SK-N-SH (cell line): ENCODE results near the gene NUF2.
"Not testable (repeated sequence)": the region's sequence is repeated elsewhere in the genome, so short reads cannot be mapped to it uniquely, and the experiment has no call there.

ENCODE experiments used
- CHD2 ChIP-seq: fragments of 150-350 bp; IDR thresholded peaks from 2 replicates; pipeline ENCODE4 v1.6.1; 2018; ENCODE audit warnings: low read length; ENCODE audit not compliant: partially characterized antibody
- EP300 ChIP-seq, 2 experiments: IDR thresholded peaks; 2 replicates each; pipeline versions ENCODE4 v1.4.0 to v1.6.1; 2012; ENCODE audit warnings: borderline replicate concordance in 1 of 2, low read depth in 1 of 2, low read length in 1 of 2
- FOSL2 ChIP-seq: IDR thresholded peaks from 2 replicates; pipeline ENCODE4 v1.4.0; 2012; ENCODE audit warnings: low read depth, mild to moderate bottlenecking, moderate library complexity, borderline replicate concordance
- FOXM1 ChIP-seq: IDR thresholded peaks from 2 replicates; pipeline ENCODE4 v1.4.0; 2012; ENCODE audit warnings: low read depth, mild to moderate bottlenecking
- JUND ChIP-seq: IDR thresholded peaks from 2 replicates; pipeline ENCODE4 v1.4.0; 2012
- MXI1 ChIP-seq: IDR thresholded peaks from 2 replicates; pipeline ENCODE4 v1.6.1; 2012; ENCODE audit warnings: mild to moderate bottlenecking, low read depth, low read length, improper control_type of control experiment
- NRF1 ChIP-seq: IDR thresholded peaks from 2 replicates; pipeline ENCODE4 v1.6.1; 2012; ENCODE audit warnings: low read depth, mild to moderate bottlenecking, low read length
- RCOR1 ChIP-seq: fragments of 150-350 bp; IDR thresholded peaks from 2 replicates; pipeline ENCODE4 v1.6.1; 2017; ENCODE audit warnings: antibody characterized with exemption, low read length
- RFX5 ChIP-seq: IDR thresholded peaks from 2 replicates; pipeline ENCODE4 v1.6.1; 2012; ENCODE audit warnings: mild to moderate bottlenecking, improper control_type of control experiment, low read length
- SMC3 ChIP-seq: IDR thresholded peaks from 2 replicates; pipeline ENCODE4 v1.6.1; 2012; ENCODE audit warnings: low read depth, low read length, improper control_type of control experiment
- TEAD4 ChIP-seq: IDR thresholded peaks from 2 replicates; pipeline ENCODE4 v1.4.0; 2012; ENCODE audit warnings: mild to moderate bottlenecking, borderline replicate concordance; ENCODE audit not compliant: insufficient read depth
- TF ChIP-seq, protein P1 (sequence below): fragments of 200-600 bp; sonication (generic); IDR thresholded peaks from 2 replicates; pipeline ENCODE4 v1.6.1; 2017; ENCODE audit warnings: antibody characterized with exemption, mild to moderate bottlenecking, moderate library complexity
- TF ChIP-seq, protein P2 (sequence below): IDR thresholded peaks from 2 replicates; pipeline ENCODE4 v1.6.1; 2012; ENCODE audit warnings: mild to moderate bottlenecking, low read depth, low read length, moderate library complexity

DNA sequence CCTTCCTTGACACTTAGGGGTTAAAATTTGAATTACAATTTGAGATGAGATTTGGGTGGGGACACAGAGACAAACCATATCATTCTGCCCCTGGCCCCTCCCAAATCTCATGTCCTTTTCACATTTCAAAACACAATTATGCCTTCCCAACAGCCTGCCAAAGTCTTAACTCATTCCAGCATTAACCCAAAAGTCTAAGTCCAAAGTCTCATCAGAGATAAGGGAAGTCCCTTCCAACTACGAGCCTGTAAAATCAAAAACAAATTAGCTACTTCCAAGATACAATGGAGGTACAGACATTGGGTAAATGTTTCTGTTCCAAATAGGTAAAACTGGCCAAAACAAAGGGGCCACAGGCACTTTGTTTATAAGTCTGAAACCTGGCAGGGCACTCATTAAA lies 28.3 kb upstream of the NUF2 start:
- not testable (repeated sequence) for TF ChIP-seq RFX5; JUND; NRF1; FOSL2; MXI1; EP300 (IDR thresholded peaks at IDR 0.05; ENCODE audit: borderline replicate concordance in 1 of 2, low read depth in 1 of 2, low read length in 1 of 2); CHD2; RCOR1; TEAD4; FOXM1; SMC3
- TF ChIP-seq, protein P1, sequence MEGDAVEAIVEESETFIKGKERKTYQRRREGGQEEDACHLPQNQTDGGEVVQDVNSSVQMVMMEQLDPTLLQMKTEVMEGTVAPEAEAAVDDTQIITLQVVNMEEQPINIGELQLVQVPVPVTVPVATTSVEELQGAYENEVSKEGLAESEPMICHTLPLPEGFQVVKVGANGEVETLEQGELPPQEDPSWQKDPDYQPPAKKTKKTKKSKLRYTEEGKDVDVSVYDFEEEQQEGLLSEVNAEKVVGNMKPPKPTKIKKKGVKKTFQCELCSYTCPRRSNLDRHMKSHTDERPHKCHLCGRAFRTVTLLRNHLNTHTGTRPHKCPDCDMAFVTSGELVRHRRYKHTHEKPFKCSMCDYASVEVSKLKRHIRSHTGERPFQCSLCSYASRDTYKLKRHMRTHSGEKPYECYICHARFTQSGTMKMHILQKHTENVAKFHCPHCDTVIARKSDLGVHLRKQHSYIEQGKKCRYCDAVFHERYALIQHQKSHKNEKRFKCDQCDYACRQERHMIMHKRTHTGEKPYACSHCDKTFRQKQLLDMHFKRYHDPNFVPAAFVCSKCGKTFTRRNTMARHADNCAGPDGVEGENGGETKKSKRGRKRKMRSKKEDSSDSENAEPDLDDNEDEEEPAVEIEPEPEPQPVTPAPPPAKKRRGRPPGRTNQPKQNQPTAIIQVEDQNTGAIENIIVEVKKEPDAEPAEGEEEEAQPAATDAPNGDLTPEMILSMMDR: not testable (repeated sequence)
- TF ChIP-seq, protein P2, sequence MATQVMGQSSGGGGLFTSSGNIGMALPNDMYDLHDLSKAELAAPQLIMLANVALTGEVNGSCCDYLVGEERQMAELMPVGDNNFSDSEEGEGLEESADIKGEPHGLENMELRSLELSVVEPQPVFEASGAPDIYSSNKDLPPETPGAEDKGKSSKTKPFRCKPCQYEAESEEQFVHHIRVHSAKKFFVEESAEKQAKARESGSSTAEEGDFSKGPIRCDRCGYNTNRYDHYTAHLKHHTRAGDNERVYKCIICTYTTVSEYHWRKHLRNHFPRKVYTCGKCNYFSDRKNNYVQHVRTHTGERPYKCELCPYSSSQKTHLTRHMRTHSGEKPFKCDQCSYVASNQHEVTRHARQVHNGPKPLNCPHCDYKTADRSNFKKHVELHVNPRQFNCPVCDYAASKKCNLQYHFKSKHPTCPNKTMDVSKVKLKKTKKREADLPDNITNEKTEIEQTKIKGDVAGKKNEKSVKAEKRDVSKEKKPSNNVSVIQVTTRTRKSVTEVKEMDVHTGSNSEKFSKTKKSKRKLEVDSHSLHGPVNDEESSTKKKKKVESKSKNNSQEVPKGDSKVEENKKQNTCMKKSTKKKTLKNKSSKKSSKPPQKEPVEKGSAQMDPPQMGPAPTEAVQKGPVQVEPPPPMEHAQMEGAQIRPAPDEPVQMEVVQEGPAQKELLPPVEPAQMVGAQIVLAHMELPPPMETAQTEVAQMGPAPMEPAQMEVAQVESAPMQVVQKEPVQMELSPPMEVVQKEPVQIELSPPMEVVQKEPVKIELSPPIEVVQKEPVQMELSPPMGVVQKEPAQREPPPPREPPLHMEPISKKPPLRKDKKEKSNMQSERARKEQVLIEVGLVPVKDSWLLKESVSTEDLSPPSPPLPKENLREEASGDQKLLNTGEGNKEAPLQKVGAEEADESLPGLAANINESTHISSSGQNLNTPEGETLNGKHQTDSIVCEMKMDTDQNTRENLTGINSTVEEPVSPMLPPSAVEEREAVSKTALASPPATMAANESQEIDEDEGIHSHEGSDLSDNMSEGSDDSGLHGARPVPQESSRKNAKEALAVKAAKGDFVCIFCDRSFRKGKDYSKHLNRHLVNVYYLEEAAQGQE: not testable (repeated sequence)
